Endothelial cell of umbilical vein (primary cell): ENCODE measurements around the gene ARID1B. TPM values are rescaled to one million over a fixed set of nuclear protein-coding genes. Genes with fewer than 3 reads are reported as not detected.

Experiments used
- BruUV-seq: library from RNA; stranded (reverse); fragments of 400-500 nt; replicated peaks from 2 replicates; lab custom pipeline; 2021; lab: Mats Ljungman, UMichigan
- CTCF ChIA-PET: fragments of 300-600, 350-600 bp; sonication (Branson Sonifier 250); formaldehyde crosslinking; loops from one replicate; lab custom pipeline; 2021; ENCODE audit warnings: antibody characterized with exemption, inconsistent platforms; lab: Charles Lee
- POLR2A ChIA-PET: fragments of 300-600, 350-600 bp; sonication (Branson Sonifier 250); formaldehyde crosslinking; loops from one replicate; lab custom pipeline; 2021; ENCODE audit warnings: antibody characterized with exemption, inconsistent platforms; lab: Charles Lee
- DNase-seq: peaks from one replicate; pipeline ENCODE4 v3.0.0-alpha.2; 2011; ENCODE audit warnings: low read depth, low spot score
- FAIRE-seq: peaks from 2 replicates; lab custom pipeline; 2011; peaks lifted over from hg19 to GRCh38; lab: Jason Lieb, UNC
- H2AFZ ChIP-seq: 2 replicates; pipeline ENCODE4 v1.6.0; 2012; ENCODE audit warnings: low read depth, low read length, control low read depth, inconsistent platforms
- H3K27ac ChIP-seq: 2 replicates; pipeline ENCODE4 v1.5.1; 2011; ENCODE audit warnings: low read depth, mild to moderate bottlenecking, control low read depth, low read length, moderate library complexity; ENCODE audit not compliant: insufficient read depth
- H3K27me3 ChIP-seq, 2 experiments: 2 replicates each; pipeline versions ENCODE4 v1.6.0 to v1.6.1; 2011; ENCODE audit warnings: low read length in 2 of 2, mixed read lengths in 1 of 2; ENCODE audit not compliant: control insufficient read depth in 2 of 2, insufficient read depth in 2 of 2
- H3K36me3 ChIP-seq, 2 experiments: 2 replicates in 1 of 2; 3 replicates in 1 of 2; pipeline ENCODE4 v1.5.1; 2011; ENCODE audit warnings: low read length in 2 of 2, mild to moderate bottlenecking in 1 of 2, moderate library complexity in 1 of 2; ENCODE audit not compliant: control insufficient read depth in 2 of 2, insufficient read depth in 2 of 2; ENCODE audit errors: extremely low read depth in 1 of 2
- H3K4me1 ChIP-seq: 3 replicates; pipeline ENCODE4 v1.5.1; 2011; ENCODE audit warnings: mild to moderate bottlenecking, low read length; ENCODE audit not compliant: control insufficient read depth, insufficient read depth; ENCODE audit errors: extremely low read depth
- H3K4me2 ChIP-seq: 2 replicates; pipeline ENCODE4 v1.6.1; 2011; ENCODE audit warnings: low read length, control low read depth, mixed read lengths; ENCODE audit not compliant: insufficient read depth
- H3K4me3 ChIP-seq, 3 experiments: fragments of 200-600 bp in 1 of 3; sonication (generic), shearing (Covaris generic) in 1 of 3; replicated peaks in 1 of 3; 2 replicates each; pipeline ENCODE4 v1.5.1; 2011 to 2016; ENCODE audit warnings: control low read depth in 3 of 3, low read length in 3 of 3, mild to moderate bottlenecking in 2 of 3, inconsistent platforms in 1 of 3, low read depth in 1 of 3, moderate library complexity in 1 of 3; ENCODE audit not compliant: insufficient read depth in 1 of 3
- H3K79me2 ChIP-seq: 2 replicates; pipeline ENCODE4 v1.6.0; 2012; ENCODE audit warnings: low read length, inconsistent platforms; ENCODE audit not compliant: control insufficient read depth, insufficient read depth
- H3K9ac ChIP-seq: replicated peaks from 2 replicates; pipeline ENCODE3; 2011; ENCODE audit warnings: low read length, control low read depth; ENCODE audit not compliant: insufficient read depth; ENCODE audit errors: extremely low read depth
- H3K9me1 ChIP-seq: replicated peaks from 3 replicates; pipeline ENCODE4 v1.6.0; 2011; ENCODE audit warnings: mild to moderate bottlenecking, low read length; ENCODE audit not compliant: control insufficient read depth, insufficient read depth; ENCODE audit errors: extremely low read depth
- H3K9me3 ChIP-seq: replicated peaks from 2 replicates; pipeline ENCODE4 v1.5.1; 2012; ENCODE audit warnings: low read length, inconsistent platforms; ENCODE audit not compliant: control insufficient read depth, insufficient read depth
- H4K20me1 ChIP-seq: replicated peaks from 2 replicates; pipeline ENCODE3; 2011; ENCODE audit warnings: mild to moderate bottlenecking, low read length; ENCODE audit not compliant: control insufficient read depth, insufficient read depth; ENCODE audit errors: extremely low read depth
- CTCF ChIP-seq, 2 donors: IDR thresholded peaks; 1 replicate in 1 of 2; 2 replicates in 1 of 2; pipeline ENCODE4 v1.5.1; 2011; ENCODE audit warnings: low read length in 2 of 2, mild to moderate bottlenecking in 2 of 2, moderate library complexity in 2 of 2, control low read depth in 1 of 2, inconsistent platforms in 1 of 2, low read depth in 1 of 2; ENCODE audit not compliant: insufficient read depth in 1 of 2; ENCODE audit errors: extremely low read depth in 1 of 2
- EZH2 ChIP-seq: IDR thresholded peaks from 2 replicates; pipeline ENCODE4 v1.6.1; 2012; ENCODE audit warnings: borderline replicate concordance, low read depth, mild to moderate bottlenecking, moderate library complexity, low read length, inconsistent platforms; ENCODE audit not compliant: severe bottlenecking
- FOS ChIP-seq: IDR thresholded peaks from 2 replicates; pipeline ENCODE4 v1.6.1; 2011; ENCODE audit warnings: mild to moderate bottlenecking, low read length, moderate library complexity, borderline replicate concordance; ENCODE audit not compliant: insufficient read depth
- GATA2 ChIP-seq: IDR thresholded peaks from 2 replicates; pipeline ENCODE4 v1.7.0; 2011; ENCODE audit warnings: low read depth, mild to moderate bottlenecking, moderate library complexity, mixed read lengths, low read length; ENCODE audit not compliant: insufficient read length, insufficient read depth
- JUN ChIP-seq: IDR thresholded peaks from 2 replicates; pipeline ENCODE4 v1.6.1; 2011; ENCODE audit warnings: borderline replicate concordance, low read depth; ENCODE audit not compliant: insufficient read length, insufficient read depth
- MAX ChIP-seq: IDR thresholded peaks from 2 replicates; pipeline ENCODE4 v1.6.1; 2011; ENCODE audit not compliant: insufficient read depth, insufficient read length
- MYC ChIP-seq: IDR thresholded peaks from one replicate; pipeline ENCODE4 v1.6.1; 2011; ENCODE audit warnings: mild to moderate bottlenecking, low read depth, low read length
- POLR2A ChIP-seq: IDR thresholded peaks from 2 replicates; pipeline ENCODE4 v1.6.1; 2012; ENCODE audit warnings: low read depth, mild to moderate bottlenecking, control low read depth, low read length
- POLR2AphosphoS5 ChIP-seq: IDR thresholded peaks from 2 replicates; pipeline ENCODE4 v1.6.1; 2012; ENCODE audit warnings: low read depth, mild to moderate bottlenecking, control low read depth, low read length, moderate library complexity; ENCODE audit not compliant: insufficient read depth
- dilution Hi-C: fragments of 300-500 bp; cut with MboI; formaldehyde crosslinking; loops from one replicate; pipeline ENCODE4 v1.15.0; 2019; ENCODE audit warnings: low sequenced_read_pairs; ENCODE audit not compliant: extremely low pct_ligation_motif_present
- intact Hi-C: fragments of 100-400 bp; cut with micrococcal nuclease; formaldehyde crosslinking; loops from one replicate; pipeline ENCODE4 v1.10.0; 2022
- polyA plus RNA-seq, 4 experiments: library from polyadenylated mRNA; depleted of rRNA in 3 of 4; stranded (reverse) in 3 of 4; unstranded in 1 of 4; fragments of >200 nt; gene quantifications; 2 replicates each; pipeline versions ENCODE4 v1.2.1 to v1.2.3, GENCODE V29; 2011 to 2012; ENCODE audit warnings: missing spikeins in 1 of 4
- total RNA-seq: library from RNA; stranded (reverse); gene quantifications from 2 replicates; pipeline ENCODE4 v1.2.3, GENCODE V29; 2021

The ARID1B gene
- total and polyA plus RNA-seq, 2 donors (not counting 3 experiments of a cell fraction or from before 2014, with no cell fraction given), result 21.8 to 89.5 TPM

- Histone ChIP-seq H3K9me1 (no peaks in the 10 kb centered on the region), H3K9me3 (no peaks in the 10 kb centered on the region), H3K4me3 (no peak overlapping the region), H3K27me3 (no peaks in the 10 kb centered on the region), H3K4me1 (peaks cover 23% of the 10 kb centered on the region), H3K79me2 (peaks cover 2% of the 10 kb centered on the region), H2AFZ (no peak overlapping the region), H3K36me3 (no peaks in the 10 kb centered on the region), H4K20me1 (no peaks in the 10 kb centered on the region), H3K9ac (no peak overlapping the region), H3K4me2 (no peak overlapping the region), H3K27ac (no peak overlapping the region)
- dilution Hi-C loops, result no loop called here
- CTCF ChIA-PET, result no interaction called here
- POLR2A ChIA-PET, result no interaction called here
- intact Hi-C loops, result no loop called here
- no TSS peak for BruUV-seq
- TF ChIP-seq CTCF (IDR thresholded peaks at IDR 0.05; ENCODE audit: extremely low read depth in 1 of 2, insufficient read depth in 1 of 2, low read depth in 1 of 2, low read length in 2 of 2) (no peak), EZH2 (no peak), MAX (no peak), MYC (no peak), FOS (no peak), JUN (no peak), POLR2AphosphoS5 (no peak), GATA2 (no peak), POLR2A (no peak)
- DNase-seq (no peak), FAIRE-seq (no peak)
Measured at GRCh38 chr6:157097255-157097955, 320.2 kb downstream of the ARID1B start.
